HCT116 (cell line): ENCODE results near the gene CASZ1. TPM values are rescaled to one million over a fixed set of nuclear protein-coding genes. Genes with fewer than 3 reads are reported as not detected.

Experiments
- ATAC-seq: fragments of 200-7000 bp; cut with Tn5 transposase; 2 replicates; pipeline ENCODE4 v1.9.1; 2020; ENCODE audit warnings: mild to moderate bottlenecking, moderate library complexity
- BruUV-seq: library from RNA; stranded (reverse); fragments of 400-500 nt; replicated peaks from 2 replicates; lab custom pipeline; 2021; lab: Mats Ljungman, UMichigan
- CTCF ChIA-PET: fragments of 300-600 bp; sonication (Branson Sonifier 250); formaldehyde crosslinking; loops from one replicate; lab custom pipeline; 2021; ENCODE audit warnings: antibody characterized with exemption; lab: Charles Lee
- POLR2A ChIA-PET: fragments of 300-600, 350-600 bp; sonication (Branson Sonifier 250); formaldehyde crosslinking; loops from one replicate; lab custom pipeline; 2021; ENCODE audit warnings: antibody characterized with exemption; lab: Charles Lee
- RAD21 ChIA-PET, 2 experiments: fragments of 300-600 bp; sonication (Branson Sonifier 250); formaldehyde crosslinking; loops; one replicate each; lab custom pipeline; 2023; ENCODE audit warnings: low total read pairs in 2 of 2; ENCODE audit not compliant: uncharacterized antibody in 2 of 2, unreplicated experiment in 2 of 2, low non-redundant PET in 1 of 2; lab: Charles Lee
- DNase-seq: peaks from one replicate; pipeline ENCODE4 v3.0.0-alpha.2; 2010; ENCODE audit warnings: low read depth, low spot score
- H2AFZ ChIP-seq: fragments of 200-600 bp; shearing (Covaris generic), sonication (generic); 2 replicates; pipeline ENCODE4 v1.6.1; 2017; ENCODE audit warnings: low read depth, mixed run types, mixed read lengths, antibody characterized with exemption, low read length; ENCODE audit not compliant: poor library complexity, severe bottlenecking
- H3K27ac ChIP-seq: 2 replicates; pipeline ENCODE4 v1.5.1; 2012; ENCODE audit warnings: low read depth, low read length
- H3K27me3 ChIP-seq: fragments of 200-600 bp; sonication (generic); 2 replicates; pipeline ENCODE4 v1.6.1; 2016; ENCODE audit warnings: mixed run types, low read length, mixed read lengths; ENCODE audit not compliant: insufficient read depth
- H3K36me3 ChIP-seq, 2 experiments: fragments of 200-500 bp in 1 of 2; fragments of 200-600 bp in 1 of 2; sonication (Bioruptor generic) in 1 of 2; sonication (generic) in 1 of 2; 2 replicates each; pipeline versions ENCODE4 v1.5.1 to v1.6.1; 2014 to 2016; ENCODE audit warnings: low read length in 2 of 2, inconsistent platforms in 1 of 2, mixed read lengths in 1 of 2, mixed run types in 1 of 2; ENCODE audit not compliant: insufficient read depth in 2 of 2, control insufficient read depth in 1 of 2
- H3K4me1 ChIP-seq, 2 experiments: fragments of 200-600 bp in 1 of 2; sonication (generic) in 1 of 2; 2 replicates each; pipeline versions ENCODE4 v1.5.1 to v1.6.1; 2012 to 2017; ENCODE audit warnings: low read length in 2 of 2, inconsistent platforms in 1 of 2, mild to moderate bottlenecking in 1 of 2, mixed read lengths in 1 of 2, mixed run types in 1 of 2, moderate library complexity in 1 of 2; ENCODE audit not compliant: insufficient read depth in 2 of 2, control insufficient read depth in 1 of 2
- H3K4me2 ChIP-seq: fragments of 200-600 bp; sonication (generic); 2 replicates; pipeline ENCODE4 v1.6.1; 2017; ENCODE audit warnings: mixed run types, low read length, mixed read lengths
- H3K4me3 ChIP-seq, 2 experiments: fragments of 200-600 bp in 1 of 2; sonication (generic) in 1 of 2; replicated peaks in 1 of 2; 2 replicates each; pipeline ENCODE4 v1.5.1; 2011 to 2016; ENCODE audit warnings: low read length in 2 of 2, control low read depth in 1 of 2, low read depth in 1 of 2, mild to moderate bottlenecking in 1 of 2, mixed read lengths in 1 of 2, mixed run types in 1 of 2
- H3K79me2 ChIP-seq: fragments of 200-600 bp; sonication (generic); 2 replicates; pipeline ENCODE4 v1.6.1; 2017; ENCODE audit warnings: mild to moderate bottlenecking, mixed run types, low read length, moderate library complexity, mixed read lengths; ENCODE audit not compliant: insufficient read depth
- H3K9ac ChIP-seq: fragments of 200-600 bp; sonication (generic); 2 replicates; pipeline ENCODE4 v1.6.1; 2016; ENCODE audit warnings: low read length, mixed read lengths
- H3K9me2 ChIP-seq: fragments of 200-600 bp; sonication (generic), shearing (Covaris generic); 2 replicates; pipeline ENCODE4 v1.6.1; 2017; ENCODE audit warnings: mixed run types, mild to moderate bottlenecking, moderate library complexity; ENCODE audit not compliant: insufficient read depth
- H3K9me3 ChIP-seq, 2 experiments: fragments of 200-500 bp in 1 of 2; fragments of 200-600 bp in 1 of 2; sonication (Bioruptor generic) in 1 of 2; sonication (generic) in 1 of 2; 2 replicates each; pipeline ENCODE4 v1.6.1; 2014 to 2017; ENCODE audit warnings: low read length in 2 of 2, mixed read lengths in 2 of 2, inconsistent platforms in 1 of 2, low read depth in 1 of 2, mild to moderate bottlenecking in 1 of 2, mixed run types in 1 of 2, moderate library complexity in 1 of 2; ENCODE audit not compliant: control insufficient read depth in 1 of 2, insufficient read depth in 1 of 2
- H4K20me1 ChIP-seq: fragments of 200-600 bp; sonication (generic), shearing (Covaris generic); 2 replicates; pipeline ENCODE4 v1.6.1; 2017; ENCODE audit warnings: mixed run types, mild to moderate bottlenecking, moderate library complexity; ENCODE audit not compliant: insufficient read depth
- ATF3 ChIP-seq: IDR thresholded peaks from 2 replicates; pipeline ENCODE4 v1.6.1; 2012
- CBX3 ChIP-seq: IDR thresholded peaks from 2 replicates; pipeline ENCODE4 v1.6.1; 2012; ENCODE audit warnings: low read depth
- CEBPB ChIP-seq: IDR thresholded peaks from 2 replicates; pipeline ENCODE4 v1.6.1; 2012; ENCODE audit warnings: low read depth
- ELF1 ChIP-seq: IDR thresholded peaks from 2 replicates; pipeline ENCODE4 v1.6.1; 2012; ENCODE audit warnings: low read depth, borderline replicate concordance
- EZH2 ChIP-seq: fragments of 200-600 bp; sonication (generic); IDR thresholded peaks from 2 replicates; pipeline ENCODE4 v1.6.1; 2017; ENCODE audit warnings: antibody characterized with exemption, mixed run types
- EZH2phosphoT487 ChIP-seq: fragments of 200-600 bp; IDR thresholded peaks from 2 replicates; pipeline ENCODE4 v1.6.1; 2018; ENCODE audit warnings: antibody characterized with exemption, borderline replicate concordance
- JUND ChIP-seq: IDR thresholded peaks from 2 replicates; pipeline ENCODE4 v1.6.1; 2012
- POLR2A ChIP-seq: IDR thresholded peaks from 2 replicates; pipeline ENCODE4 v1.7.0; 2011; ENCODE audit warnings: borderline replicate concordance; ENCODE audit not compliant: insufficient read depth, insufficient read length; ENCODE audit errors: extremely low read depth
- POLR2AphosphoS5 ChIP-seq: IDR thresholded peaks from 2 replicates; pipeline ENCODE4 v1.6.1; 2011; ENCODE audit warnings: mild to moderate bottlenecking, low read depth, low read length, moderate library complexity
- REST ChIP-seq: IDR thresholded peaks from 2 replicates; pipeline ENCODE4 v1.6.1; 2012; ENCODE audit warnings: low read depth
- SIN3A ChIP-seq: IDR thresholded peaks from 2 replicates; pipeline ENCODE4 v1.6.1; 2012; ENCODE audit warnings: low read depth
- SP1 ChIP-seq: IDR thresholded peaks from 2 replicates; pipeline ENCODE4 v1.6.1; 2012; ENCODE audit warnings: low read depth
- TCF7L2 ChIP-seq: IDR thresholded peaks from 2 replicates; pipeline ENCODE4 v1.7.0; 2011; ENCODE audit warnings: borderline replicate concordance, inconsistent platforms; ENCODE audit not compliant: insufficient read depth, insufficient read length; ENCODE audit errors: extremely low read depth
- YY1 ChIP-seq: IDR thresholded peaks from 2 replicates; pipeline ENCODE4 v1.6.1; 2011; ENCODE audit warnings: low read length, low read depth, moderate library complexity, mild to moderate bottlenecking; ENCODE audit not compliant: insufficient replicate concordance; ENCODE audit errors: extremely low read depth
- ZBTB33 ChIP-seq: IDR thresholded peaks from 2 replicates; pipeline ENCODE4 v1.6.1; 2011; ENCODE audit warnings: mild to moderate bottlenecking, low read length, moderate library complexity; ENCODE audit not compliant: insufficient replicate concordance; ENCODE audit errors: extremely low read depth
- ZFX ChIP-seq: fragments of 450-650 bp; IDR thresholded peaks from 2 replicates; pipeline ENCODE4 v1.6.1; 2017
- intact Hi-C: fragments of 100-400 bp; cut with micrococcal nuclease; formaldehyde crosslinking; loops from 2 replicates; pipeline ENCODE4 v1.10.0; 2022
- total RNA-seq: library from RNA; stranded (reverse); gene quantifications from one replicate; pipeline ENCODE4 v1.2.1, GENCODE V29; 2021; ENCODE audit not compliant: unreplicated experiment
- TF ChIP-seq, protein P1 (sequence below), 3 experiments: fragments of 200-600 bp in 1 of 3; sonication (generic) in 1 of 3; IDR thresholded peaks in 2 of 3; conservative IDR thresholded peaks in 1 of 3; 2 replicates each; pipeline ENCODE4 v1.5.1; 2012 to 2017; ENCODE audit warnings: low read depth in 2 of 3, low read length in 2 of 3, antibody characterized with exemption in 1 of 3, borderline replicate concordance in 1 of 3, control low read depth in 1 of 3, mild to moderate bottlenecking in 1 of 3, mixed read lengths in 1 of 3, mixed run types in 1 of 3, moderate library complexity in 1 of 3; ENCODE audit not compliant: insufficient read depth in 1 of 3
- TF ChIP-seq, protein P2 (sequence below): IDR thresholded peaks from 2 replicates; pipeline ENCODE4 v1.6.1; 2012

Gene CASZ1
- total RNA-seq, 1 experiment from 2014 or later, result 7.7 TPM

DNA sequence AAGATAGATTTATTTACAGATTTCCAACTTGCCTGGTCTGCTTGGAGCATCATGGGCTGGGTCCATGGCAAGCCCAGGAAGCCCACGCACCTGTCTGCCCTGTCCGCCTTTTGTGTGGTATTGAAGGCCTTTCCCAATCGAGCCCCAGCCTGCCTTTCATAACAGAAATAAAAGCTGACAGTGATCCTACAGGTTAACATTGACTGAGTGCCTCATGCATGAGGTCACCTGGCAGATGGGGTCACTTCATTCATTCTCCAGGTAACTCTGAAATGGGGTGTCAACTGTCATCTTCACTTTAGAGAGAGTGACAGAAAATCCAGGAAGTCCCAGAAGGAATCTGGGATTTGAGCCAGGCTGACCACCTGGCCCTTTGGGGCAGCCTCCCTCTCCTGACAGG is 36.3 kb upstream of the CASZ1 start:
- BruUV-seq, result no TSS peak

More for the DNA sequence above, 36.3 kb upstream of the CASZ1 start:
- H3K27me3 ChIP-seq, result no peaks in the 10 kb centered on the region
- no peaks in the 10 kb centered on the region for H3K36me3 ChIP-seq
- H3K79me2 ChIP-seq, result no peaks in the 10 kb centered on the region
- no peak overlapping the region for H2AFZ ChIP-seq
- ATAC-seq (no peak), DNase-seq (no peak)
- H4K20me1 ChIP-seq, result no peaks in the 10 kb centered on the region
- H3K9ac ChIP-seq, result no peak overlapping the region
- RAD21 ChIA-PET, result no interaction called here
- H3K4me1 ChIP-seq, result peaks cover 14 to 31% of the 10 kb centered on the region in 2 experiments; a peak in 3 of 4 replicates
- H3K27ac ChIP-seq, result no peak overlapping the region
- intact Hi-C loops, result no loop called here
- no peak overlapping the region for H3K4me3 ChIP-seq
- POLR2A ChIA-PET, result no interaction called here
- no peaks in the 10 kb centered on the region for H3K9me2 ChIP-seq
- H3K9me3 ChIP-seq, result no peaks in the 10 kb centered on the region
- TF ChIP-seq POLR2AphosphoS5 (no peak), CBX3 (no peak), SIN3A (no peak), POLR2A (no peak), SP1 (no peak), ELF1 (no peak), JUND (no peak), EZH2 (no peak), ZBTB33 (no peak), REST (no peak), ZFX (no peak), TCF7L2 (no peak), ATF3 (no peak), YY1 (no peak), CEBPB (no peak), EZH2phosphoT487 (no peak)
- TF ChIP-seq, protein P1, sequence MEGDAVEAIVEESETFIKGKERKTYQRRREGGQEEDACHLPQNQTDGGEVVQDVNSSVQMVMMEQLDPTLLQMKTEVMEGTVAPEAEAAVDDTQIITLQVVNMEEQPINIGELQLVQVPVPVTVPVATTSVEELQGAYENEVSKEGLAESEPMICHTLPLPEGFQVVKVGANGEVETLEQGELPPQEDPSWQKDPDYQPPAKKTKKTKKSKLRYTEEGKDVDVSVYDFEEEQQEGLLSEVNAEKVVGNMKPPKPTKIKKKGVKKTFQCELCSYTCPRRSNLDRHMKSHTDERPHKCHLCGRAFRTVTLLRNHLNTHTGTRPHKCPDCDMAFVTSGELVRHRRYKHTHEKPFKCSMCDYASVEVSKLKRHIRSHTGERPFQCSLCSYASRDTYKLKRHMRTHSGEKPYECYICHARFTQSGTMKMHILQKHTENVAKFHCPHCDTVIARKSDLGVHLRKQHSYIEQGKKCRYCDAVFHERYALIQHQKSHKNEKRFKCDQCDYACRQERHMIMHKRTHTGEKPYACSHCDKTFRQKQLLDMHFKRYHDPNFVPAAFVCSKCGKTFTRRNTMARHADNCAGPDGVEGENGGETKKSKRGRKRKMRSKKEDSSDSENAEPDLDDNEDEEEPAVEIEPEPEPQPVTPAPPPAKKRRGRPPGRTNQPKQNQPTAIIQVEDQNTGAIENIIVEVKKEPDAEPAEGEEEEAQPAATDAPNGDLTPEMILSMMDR (IDR thresholded peaks at IDR 0.05 in 2 of 3, conservative IDR thresholded peaks at IDR 0.05 in 1 of 3; ENCODE audit: borderline replicate concordance in 1 of 3, insufficient read depth in 1 of 3, low read depth in 2 of 3, low read length in 2 of 3), result no peak
- TF ChIP-seq, protein P2, sequence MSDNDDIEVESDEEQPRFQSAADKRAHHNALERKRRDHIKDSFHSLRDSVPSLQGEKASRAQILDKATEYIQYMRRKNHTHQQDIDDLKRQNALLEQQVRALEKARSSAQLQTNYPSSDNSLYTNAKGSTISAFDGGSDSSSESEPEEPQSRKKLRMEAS, result no peak
- CTCF ChIA-PET, result no interaction called here
- H3K4me2 ChIP-seq, result no peak overlapping the region
